GM03348 (cell line): ENCODE measurements around the gene PLCB4.
"Not testable (repeated sequence)": the region's sequence is repeated elsewhere in the genome, so short reads cannot be mapped to it uniquely, and the experiment has no call there.

Experiments
- DNase-seq: peaks from one replicate; pipeline ENCODE4 v3.0.0; 2012; ENCODE audit warnings: low spot score

The PLCB4 gene

DNA sequence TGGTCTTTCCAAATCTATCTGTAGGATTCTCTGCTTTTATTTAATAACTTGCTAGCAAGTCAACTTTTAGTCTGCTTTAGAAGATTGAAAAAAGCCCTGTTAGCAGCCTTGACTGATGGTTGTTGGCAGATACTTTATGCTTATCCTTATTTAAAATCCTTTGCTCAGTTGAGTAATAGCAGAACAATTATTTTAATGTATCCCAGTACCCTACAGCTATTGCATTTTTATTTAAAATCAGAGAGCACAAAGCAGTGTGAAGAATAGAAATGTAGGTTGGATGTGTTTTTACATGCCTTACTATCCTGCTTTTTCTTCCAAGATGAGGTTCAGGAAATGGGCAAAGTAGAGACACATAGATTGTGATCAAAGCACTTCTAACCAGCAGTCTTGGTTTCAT lies 298.4 kb downstream of the PLCB4 start:
- no peak for DNase-seq

GRCh38 chr20:9367746-9368145 lies 298.9 kb downstream of the PLCB4 start:
- DNase-seq: no peak

- no peak for DNase-seq
Observed at GRCh38 chr20:9368893-9369292, 300.0 kb downstream of the PLCB4 start.

DNA sequence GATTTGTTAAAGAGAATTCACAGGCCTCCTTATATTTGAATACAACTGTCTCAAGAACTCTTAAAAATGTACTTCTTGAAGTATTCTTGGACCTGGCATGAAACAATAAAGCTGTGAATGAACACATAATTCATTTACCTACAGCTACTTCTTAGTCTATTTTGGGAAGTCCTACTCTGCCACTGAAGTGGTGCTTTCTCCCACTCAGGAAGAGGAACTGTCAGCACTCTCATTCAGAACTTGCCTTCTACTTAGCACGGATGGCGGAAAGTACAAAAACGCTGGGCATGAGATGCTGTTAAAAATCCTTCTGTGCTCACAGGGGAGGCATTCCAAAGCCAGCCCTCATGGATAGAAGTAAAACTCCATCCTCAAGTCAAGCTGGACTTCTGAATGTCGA lies 300.7 kb downstream of the PLCB4 start:
- no peak for DNase-seq

DNA sequence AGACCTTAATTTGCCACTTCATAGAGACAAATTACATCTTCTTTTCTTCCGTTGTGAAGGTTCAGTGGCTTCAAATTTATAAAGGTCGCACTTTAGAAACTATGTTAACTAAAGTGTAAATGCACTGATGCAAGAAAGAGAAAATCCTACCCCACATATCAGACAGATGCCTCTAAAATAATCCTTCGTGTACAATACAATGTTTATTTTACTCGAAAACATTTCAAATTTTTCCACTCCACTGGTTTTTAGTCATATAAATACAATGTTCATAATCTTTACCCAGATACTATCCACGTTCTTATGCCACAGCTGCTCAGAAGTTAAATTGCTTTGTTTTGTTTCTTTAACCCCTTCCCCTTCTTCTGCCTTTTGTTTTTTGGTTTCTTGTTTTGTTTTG lies 305.2 kb downstream of the PLCB4 start:
- DNase-seq: no peak

GRCh38 chr20:9374480-9374879 lies 305.6 kb downstream of the PLCB4 start:
- DNase-seq: no peak

GRCh38 chr20:9375221-9375681 lies 306.4 kb downstream of the PLCB4 start:
- DNase-seq: no peak

DNA sequence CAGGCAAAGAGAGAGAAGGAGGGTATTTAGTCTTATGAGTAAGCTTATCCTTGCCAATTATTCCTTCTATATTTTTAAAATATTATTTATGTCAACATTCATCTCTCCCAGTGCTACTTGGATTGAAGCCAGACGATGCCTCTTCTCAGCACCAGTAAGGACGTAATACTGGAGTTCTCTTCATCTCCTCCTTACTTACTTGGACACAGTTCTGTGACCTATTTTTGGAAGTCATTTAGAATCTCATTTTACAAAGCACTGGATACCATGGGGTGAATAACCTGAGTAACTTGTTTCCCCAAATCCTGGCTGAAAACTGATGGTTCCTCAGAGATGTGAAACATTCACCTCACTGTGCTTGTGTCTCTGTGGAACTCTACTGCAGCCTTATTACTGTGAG lies 308.1 kb downstream of the PLCB4 start:
- no peak for DNase-seq

DNA sequence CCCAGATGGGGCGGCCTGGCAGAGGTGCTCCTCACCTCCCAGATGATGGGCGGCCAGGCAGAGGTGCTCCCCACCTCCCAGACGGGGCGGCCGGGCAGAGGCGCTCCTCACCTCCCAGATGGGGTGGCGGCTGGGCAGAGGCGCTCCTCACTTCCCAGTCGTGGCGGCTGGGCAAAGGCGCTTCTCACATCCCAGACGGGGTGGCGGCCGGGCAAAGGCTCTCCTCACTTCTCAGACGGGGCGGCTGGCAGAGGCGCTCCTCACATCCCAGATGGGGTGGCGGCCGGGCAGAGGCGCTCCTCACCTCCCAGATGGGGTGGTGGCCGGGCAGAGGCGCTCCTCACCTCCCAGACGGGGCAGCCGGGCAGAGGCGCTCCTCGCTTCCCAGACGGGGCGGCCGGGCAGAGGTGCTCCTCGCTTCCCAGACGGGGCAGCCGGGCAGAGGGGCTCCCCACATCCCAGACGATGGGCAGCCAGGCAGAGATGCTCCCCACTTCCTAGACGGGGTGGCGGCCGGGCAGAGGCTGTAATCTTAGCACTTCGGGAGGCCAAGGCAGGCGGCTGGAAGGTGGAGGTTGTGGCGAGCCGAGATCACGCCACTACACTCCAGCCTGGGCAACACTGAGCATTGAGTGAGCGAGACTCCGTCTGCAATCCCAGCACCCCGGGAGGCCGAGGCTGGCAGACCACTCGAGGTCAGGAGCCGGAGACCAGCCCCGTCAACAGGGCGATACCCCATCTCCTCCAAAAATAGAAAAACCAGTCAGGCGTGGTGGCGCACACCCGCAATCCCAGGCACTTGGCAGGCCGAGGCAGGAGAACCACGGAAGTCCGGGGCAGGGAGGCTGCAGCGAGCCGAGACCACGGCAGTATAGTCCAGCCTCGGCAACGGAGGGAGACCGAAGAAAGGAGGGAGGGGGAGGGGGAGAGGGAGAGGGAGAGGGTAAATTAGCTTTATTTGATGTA lies 316.7 kb downstream of the PLCB4 start:
- not testable (repeated sequence) for DNase-seq

GRCh38 chr20:9388160-9388812 lies 319.4 kb downstream of the PLCB4 start:
- DNase-seq: no peak

- no peak for DNase-seq
Observed at GRCh38 chr20:9388813-9389161, 319.9 kb downstream of the PLCB4 start.

- DNase-seq: no peak
Observed at GRCh38 chr20:9389346-9389745, 320.5 kb downstream of the PLCB4 start.

DNA sequence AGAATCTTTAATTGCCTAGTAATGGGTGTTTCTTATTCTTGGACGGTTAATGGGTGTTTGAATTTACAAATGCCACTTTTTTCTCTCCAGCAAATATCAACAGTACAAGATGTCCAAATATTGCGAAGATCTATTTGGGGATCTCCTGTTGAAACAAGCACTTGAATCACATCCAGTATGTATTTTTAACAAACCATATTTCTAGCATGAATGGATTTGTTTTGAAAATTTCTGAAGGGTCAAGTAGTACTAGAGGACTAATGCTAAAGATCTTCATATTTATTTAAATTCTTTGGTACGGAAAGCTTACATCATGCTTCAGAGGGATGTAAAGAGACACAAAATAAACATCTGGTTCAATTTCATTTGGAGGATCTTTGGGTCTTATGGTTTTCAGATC lies 321.6 kb downstream of the PLCB4 start:
- no peak for DNase-seq

- peak; percentile 91 for DNase-seq
Observed at GRCh38 chr20:9392892-9393857, 324.3 kb downstream of the PLCB4 start.

- no peak for DNase-seq
Observed at GRCh38 chr20:9395971-9396370, 327.1 kb downstream of the PLCB4 start.

- no peak for DNase-seq
Observed at GRCh38 chr20:9397928-9398327, 329.0 kb downstream of the PLCB4 start.

DNA sequence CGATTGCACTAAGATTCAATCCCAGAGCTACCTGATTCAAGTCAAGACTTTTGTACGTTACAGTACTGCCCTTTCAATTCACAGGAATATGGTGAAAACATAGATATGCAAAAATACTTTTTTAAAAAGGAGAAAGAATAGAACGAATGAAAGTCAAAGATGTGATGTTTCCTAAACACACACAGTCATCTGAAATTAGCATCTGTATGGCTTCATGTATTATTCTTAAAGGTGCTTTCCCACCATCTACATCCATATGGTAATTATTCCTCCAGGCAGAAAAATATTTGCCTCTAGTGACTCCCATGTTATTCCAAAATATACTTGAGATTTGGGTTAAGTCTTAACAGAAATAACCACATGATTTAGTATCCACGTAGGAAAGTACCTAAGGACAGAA lies 330.0 kb downstream of the PLCB4 start:
- no peak for DNase-seq

- no peak for DNase-seq
Observed at GRCh38 chr20:9399322-9399721, 330.4 kb downstream of the PLCB4 start.

DNA sequence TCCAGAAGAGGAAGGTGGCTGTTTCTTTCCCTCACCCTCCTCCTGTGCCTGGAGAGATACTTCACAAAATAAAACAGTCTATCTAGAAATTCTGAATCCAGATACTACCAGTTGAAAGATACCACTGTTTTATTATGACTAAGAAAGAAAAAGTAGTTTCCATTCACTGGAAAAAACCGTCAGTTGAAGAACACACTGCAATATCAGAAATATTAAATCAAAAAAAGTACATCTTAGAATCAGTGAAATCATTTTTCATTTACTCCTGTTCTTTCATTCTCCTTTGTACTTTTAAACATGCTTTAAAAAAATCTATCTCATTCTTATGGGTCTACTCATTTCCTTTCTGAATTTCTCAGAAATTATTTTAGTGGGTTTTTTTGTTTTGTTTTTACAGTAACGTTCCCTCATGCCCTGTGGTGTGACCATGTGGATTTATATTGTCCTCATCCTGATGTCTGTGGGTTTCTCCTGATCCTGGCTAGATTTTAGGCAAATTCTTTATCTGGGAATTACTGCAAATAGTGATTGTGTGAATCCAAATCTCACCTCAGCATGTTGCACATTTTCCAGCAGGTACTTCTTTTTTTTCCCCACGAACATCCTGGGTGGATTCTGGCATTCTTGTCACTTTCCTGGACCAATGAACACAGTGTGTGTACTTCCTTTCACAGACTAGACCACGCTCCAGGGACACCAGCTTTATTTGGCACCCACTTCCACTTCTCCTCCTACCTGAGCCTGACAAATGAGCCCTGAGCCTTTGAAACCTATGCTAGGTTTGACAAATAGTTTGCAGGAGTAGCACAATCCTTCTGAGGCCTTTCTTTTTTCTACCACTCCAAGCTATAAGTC lies 331.5 kb downstream of the PLCB4 start:
- DNase-seq: no peak

- no peak for DNase-seq
Observed at GRCh38 chr20:9401371-9401770, 332.5 kb downstream of the PLCB4 start.

DNA sequence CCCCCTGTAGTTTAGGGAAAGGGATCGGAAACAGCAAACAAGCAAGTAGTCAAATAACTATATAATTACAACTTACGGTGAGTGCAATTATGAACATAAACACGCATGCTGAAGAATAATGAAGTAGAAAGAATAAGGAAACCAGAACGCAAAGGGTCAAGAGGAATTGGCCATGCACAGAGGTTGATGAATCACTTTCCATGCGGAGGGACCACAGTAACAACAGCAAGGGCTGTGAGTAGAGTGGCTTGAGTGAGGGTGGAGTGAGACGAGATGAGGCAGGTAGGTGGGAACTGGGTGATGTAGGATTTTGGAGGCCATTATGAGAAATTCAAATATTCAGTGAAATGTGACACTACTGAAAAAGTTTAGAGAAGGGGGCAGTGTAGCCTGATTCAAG lies 333.3 kb downstream of the PLCB4 start:
- no peak for DNase-seq
